HCT116 (cell line): ENCODE results near the gene SPAG8.

Source experiments
- CEBPB ChIP-seq: IDR thresholded peaks from 2 replicates; pipeline ENCODE4 v1.6.1; 2012; ENCODE audit warnings: low read depth
- CTCF ChIP-seq, 3 experiments: fragments of 200-600 bp in 1 of 3; sonication (generic) in 1 of 3; IDR thresholded peaks in 2 of 3; conservative IDR thresholded peaks in 1 of 3; 2 replicates each; pipeline ENCODE4 v1.5.1; 2012 to 2017; ENCODE audit warnings: low read depth in 2 of 3, low read length in 2 of 3, antibody characterized with exemption in 1 of 3, borderline replicate concordance in 1 of 3, control low read depth in 1 of 3, mild to moderate bottlenecking in 1 of 3, mixed read lengths in 1 of 3, mixed run types in 1 of 3, moderate library complexity in 1 of 3; ENCODE audit not compliant: insufficient read depth in 1 of 3
- EGR1 ChIP-seq: IDR thresholded peaks from 2 replicates; pipeline ENCODE4 v1.6.1; 2012; ENCODE audit warnings: low read depth
- ELF1 ChIP-seq: IDR thresholded peaks from 2 replicates; pipeline ENCODE4 v1.6.1; 2012; ENCODE audit warnings: low read depth, borderline replicate concordance
- EZH2 ChIP-seq: fragments of 200-600 bp; sonication (generic); IDR thresholded peaks from 2 replicates; pipeline ENCODE4 v1.6.1; 2017; ENCODE audit warnings: antibody characterized with exemption, mixed run types
- EZH2phosphoT487 ChIP-seq: fragments of 200-600 bp; IDR thresholded peaks from 2 replicates; pipeline ENCODE4 v1.6.1; 2018; ENCODE audit warnings: antibody characterized with exemption, borderline replicate concordance
- MAX ChIP-seq: IDR thresholded peaks from 2 replicates; pipeline ENCODE4 v1.6.1; 2012
- POLR2A ChIP-seq: IDR thresholded peaks from 2 replicates; pipeline ENCODE4 v1.7.0; 2011; ENCODE audit warnings: borderline replicate concordance; ENCODE audit not compliant: insufficient read depth, insufficient read length; ENCODE audit errors: extremely low read depth
- POLR2AphosphoS5 ChIP-seq: IDR thresholded peaks from 2 replicates; pipeline ENCODE4 v1.6.1; 2011; ENCODE audit warnings: mild to moderate bottlenecking, low read depth, low read length, moderate library complexity
- RAD21 ChIP-seq: IDR thresholded peaks from 2 replicates; pipeline ENCODE4 v1.6.1; 2012; ENCODE audit warnings: low read depth, mild to moderate bottlenecking
- SIN3A ChIP-seq: IDR thresholded peaks from 2 replicates; pipeline ENCODE4 v1.6.1; 2012; ENCODE audit warnings: low read depth
- TCF7L2 ChIP-seq: IDR thresholded peaks from 2 replicates; pipeline ENCODE4 v1.7.0; 2011; ENCODE audit warnings: borderline replicate concordance, inconsistent platforms; ENCODE audit not compliant: insufficient read depth, insufficient read length; ENCODE audit errors: extremely low read depth
- ZFX ChIP-seq: fragments of 450-650 bp; IDR thresholded peaks from 2 replicates; pipeline ENCODE4 v1.6.1; 2017

- TF ChIP-seq POLR2A, result no peak
- no peak for TF ChIP-seq CTCF (IDR thresholded peaks at IDR 0.05 in 2 of 3, conservative IDR thresholded peaks at IDR 0.05 in 1 of 3; ENCODE audit: borderline replicate concordance in 1 of 3, insufficient read depth in 1 of 3, low read depth in 2 of 3, low read length in 2 of 3)
- TF ChIP-seq EZH2, result no peak
- TF ChIP-seq EGR1, result no peak
- TF ChIP-seq MAX, result no peak
- no peak for TF ChIP-seq CEBPB
- TF ChIP-seq POLR2AphosphoS5, result no peak
- TF ChIP-seq TCF7L2, result no peak
- no peak for TF ChIP-seq ELF1
- no peak for TF ChIP-seq RAD21
- TF ChIP-seq ZFX, result no peak
- no peak for TF ChIP-seq EZH2phosphoT487
- no peak for TF ChIP-seq SIN3A
Measured at GRCh38 chr9:35808433-35808832, 3.6 kb downstream of the SPAG8 start.
